Activated CD4-positive, alpha-beta T cell treated with anti-CD3 and anti-CD28 coated beads for 36 hours (primary cell): ENCODE results near the gene MAMLD1. TPM values are rescaled to one million over a fixed set of nuclear protein-coding genes. Genes with fewer than 3 reads are reported as not detected.

Experiments used
- ATAC-seq: fragments of 200-7000 bp; cut with Tn5 transposase; one replicate; pipeline ENCODE4 v1.10.0; 2021; ENCODE audit warnings: mild to moderate bottlenecking, moderate library complexity
- CTCF ChIA-PET: fragments of 350-600 bp; sonication (Branson Sonifier 250); formaldehyde crosslinking; loops from one replicate; lab custom pipeline; 2021; ENCODE audit warnings: antibody characterized with exemption; lab: Charles Lee
- POLR2A ChIA-PET: fragments of 350-600 bp; sonication (Branson Sonifier 250); formaldehyde crosslinking; loops from one replicate; lab custom pipeline; 2021; ENCODE audit warnings: antibody characterized with exemption, inconsistent platforms; lab: Charles Lee
- DNase-seq: peaks from one replicate; pipeline ENCODE4 v3.0.0-alpha.2; 2020
- H3K27ac Mint-ChIP-seq: one replicate; pipeline ENCODE4 v1.8.0; 2021; ENCODE audit warnings: mixed read lengths
- H3K27me3 Mint-ChIP-seq: one replicate; pipeline ENCODE4 v1.8.0; 2021; ENCODE audit warnings: mixed read lengths
- H3K36me3 Mint-ChIP-seq: one replicate; pipeline ENCODE4 v1.8.0; 2021; ENCODE audit warnings: low read depth, mixed read lengths
- H3K4me1 Mint-ChIP-seq: one replicate; pipeline ENCODE4 v1.8.0; 2021; ENCODE audit warnings: mixed read lengths
- H3K4me3 Mint-ChIP-seq: one replicate; pipeline ENCODE4 v1.8.0; 2021; ENCODE audit warnings: mild to moderate bottlenecking, moderate library complexity, mixed read lengths
- H3K9me3 Mint-ChIP-seq: one replicate; pipeline ENCODE4 v1.8.0; 2021; ENCODE audit warnings: low read depth, mixed read lengths
- intact Hi-C, 2 experiments: fragments of 100-400 bp; cut with DNase I in 1 of 2; cut with micrococcal nuclease in 1 of 2; formaldehyde crosslinking; loops; one replicate each; pipeline versions ENCODE4 v1.14.2 to v1.15.1; 2022 to 2024; cut with DNase I, micrococcal nuclease
- total RNA-seq, 2 experiments: library from RNA; stranded (reverse); gene quantifications; one replicate each; pipeline ENCODE4 v1.2.3, GENCODE V29; 2021

The MAMLD1 gene
- total RNA-seq, 2 experiments from 2014 or later, result 1.5 to 1.6 TPM

GRCh38 chrX:150543230-150544155 lies 180.4 kb downstream of the MAMLD1 start:
- no peak overlapping the region for H3K4me3 Mint-ChIP-seq
- ChIA-PET CTCF (interaction anchor here (0.6 to 1.1 kb wide), 3 partner anchors 44 to 140 kb away, joined by 3 read pairs; no protein-coding TSS in a partner anchor), POLR2A (no interaction called here)
- no peaks in the 10 kb centered on the region for H3K27me3 Mint-ChIP-seq
- no peaks in the 10 kb centered on the region for H3K9me3 Mint-ChIP-seq
- H3K27ac Mint-ChIP-seq, result no peak overlapping the region
- no peak for ATAC-seq
- intact Hi-C loops, result no loop called here
- peaks cover 20% of the 10 kb centered on the region for H3K4me1 Mint-ChIP-seq
- no peaks in the 10 kb centered on the region for H3K36me3 Mint-ChIP-seq
- no peak for DNase-seq

GRCh38 chrX:150544222-150544787 lies 181.2 kb downstream of the MAMLD1 start:
- ChIA-PET CTCF (interaction anchor here (0.6 to 1.1 kb wide), 3 partner anchors 43 to 140 kb away, joined by 3 read pairs; no protein-coding TSS in a partner anchor), POLR2A (no interaction called here)
- peaks cover 24% of the 10 kb centered on the region for H3K4me1 Mint-ChIP-seq
- ATAC-seq (no peak), DNase-seq (peak; percentile 36)
- no peaks in the 10 kb centered on the region for H3K27me3 Mint-ChIP-seq
- H3K36me3 Mint-ChIP-seq, result no peaks in the 10 kb centered on the region
- H3K27ac Mint-ChIP-seq, result no peak overlapping the region
- intact Hi-C loops, result no loop called here
- no peaks in the 10 kb centered on the region for H3K9me3 Mint-ChIP-seq
- H3K4me3 Mint-ChIP-seq, result no peak overlapping the region

GRCh38 chrX:150544835-150545770 lies 182.0 kb downstream of the MAMLD1 start:
- DNase-seq (no peak), ATAC-seq (no peak)
- Mint-ChIP-seq H3K9me3 (no peaks in the 10 kb centered on the region), H3K36me3 (no peaks in the 10 kb centered on the region), H3K4me3 (no peak overlapping the region), H3K4me1 (peaks cover 24% of the 10 kb centered on the region), H3K27ac (no peak overlapping the region), H3K27me3 (no peaks in the 10 kb centered on the region)
- ChIA-PET POLR2A (no interaction called here), CTCF (interaction anchor here (1.1 to 1.4 kb wide), 3 partner anchors 43 to 139 kb away, joined by 3 read pairs; no protein-coding TSS in a partner anchor)
- intact Hi-C loops, result no loop called here

- H3K27ac Mint-ChIP-seq, result peak overlapping the region; percentile 87
- CTCF ChIA-PET, result interaction anchor here (0.7 to 1.8 kb wide), 6 partner anchors 18 to 609 kb away, joined by 3 to 7 read pairs (median 4); partner anchors contain the start of gene EOLA2
- peak; percentile 43 for DNase-seq
- peaks cover 24% of the 10 kb centered on the region for H3K4me1 Mint-ChIP-seq
- H3K9me3 Mint-ChIP-seq, result no peaks in the 10 kb centered on the region
- intact Hi-C loops, result loop anchor here in 1 of 2 experiments (2.0 kb wide), 1 partner anchor 22 kb away; the partner anchor contains the start of gene MTM1
- H3K36me3 Mint-ChIP-seq, result no peaks in the 10 kb centered on the region
- no peaks in the 10 kb centered on the region for H3K27me3 Mint-ChIP-seq
- POLR2A ChIA-PET, result interaction anchor here (1.1 kb wide), 1 partner anchor 28 kb away, joined by 3 read pairs; no protein-coding TSS in a partner anchor
- peak; percentile 39 for ATAC-seq
- peak overlapping the region; percentile 30 for H3K4me3 Mint-ChIP-seq
These were observed 183.6 kb downstream of the MAMLD1 start for GRCh38 chrX:150546711-150547153.

- peaks cover 24% of the 10 kb centered on the region for H3K4me1 Mint-ChIP-seq
- ChIA-PET CTCF (interaction anchor here (0.8 to 1.8 kb wide), 4 partner anchors 17 to 610 kb away, joined by 3 to 7 read pairs (median 4); partner anchors contain the start of gene EOLA2), POLR2A (no interaction called here)
- peak overlapping the region; percentile 8 for H3K4me3 Mint-ChIP-seq
- no peaks in the 10 kb centered on the region for H3K9me3 Mint-ChIP-seq
- intact Hi-C loops, result loop anchor here in 1 of 2 experiments (2.0 kb wide), 1 partner anchor 21 kb away; the partner anchor contains the start of gene MTM1
- ATAC-seq (peak; percentile 47), DNase-seq (peak; percentile 37)
- H3K27me3 Mint-ChIP-seq, result no peaks in the 10 kb centered on the region
- H3K36me3 Mint-ChIP-seq, result no peaks in the 10 kb centered on the region
- H3K27ac Mint-ChIP-seq, result peak overlapping the region; percentile 87
These were observed 184.4 kb downstream of the MAMLD1 start for GRCh38 chrX:150547375-150548115.

GRCh38 chrX:150548251-150548650 lies 185.1 kb downstream of the MAMLD1 start:
- Mint-ChIP-seq H3K4me3 (peak overlapping the region; percentile 8), H3K4me1 (peaks cover 24% of the 10 kb centered on the region), H3K27me3 (no peaks in the 10 kb centered on the region), H3K9me3 (no peaks in the 10 kb centered on the region), H3K36me3 (no peaks in the 10 kb centered on the region), H3K27ac (peak overlapping the region; percentile 79)
- no peak for DNase-seq
- ChIA-PET CTCF (interaction anchor here (0.6 to 1.8 kb wide), 3 partner anchors 39 to 646 kb away, joined by 4 to 7 read pairs (median 4); no protein-coding TSS in a partner anchor), POLR2A (no interaction called here)
- intact Hi-C loops, result no loop called here
- no peak for ATAC-seq

GRCh38 chrX:150548684-150549083 lies 185.6 kb downstream of the MAMLD1 start:
- Mint-ChIP-seq H3K27ac (no peak overlapping the region), H3K4me3 (no peak overlapping the region), H3K9me3 (no peaks in the 10 kb centered on the region), H3K4me1 (peaks cover 24% of the 10 kb centered on the region), H3K27me3 (no peaks in the 10 kb centered on the region), H3K36me3 (no peaks in the 10 kb centered on the region)
- POLR2A ChIA-PET, result no interaction called here
- peak; percentile 21 for ATAC-seq
- intact Hi-C loops, result no loop called here
- DNase-seq, result peak; percentile 30
- CTCF ChIA-PET, result interaction anchor here (0.6 to 1.0 kb wide), 3 partner anchors 38 to 1768 kb away, joined by 3 to 4 read pairs (median 4); no protein-coding TSS in a partner anchor

- intact Hi-C loops, result no loop called here
- no peak overlapping the region for H3K4me3 Mint-ChIP-seq
- no peak for ATAC-seq
These were observed 188.8 kb downstream of the MAMLD1 start for GRCh38 chrX:150551963-150552362.

GRCh38 chrX:150558424-150558823 lies 195.3 kb downstream of the MAMLD1 start:
- no peaks in the 10 kb centered on the region for H3K36me3 Mint-ChIP-seq

More at GRCh38 chrX:150551963-150552362, 188.8 kb downstream of the MAMLD1 start:
- ChIA-PET CTCF (no interaction called here), POLR2A (no interaction called here)
- Mint-ChIP-seq H3K4me1 (peaks cover 15% of the 10 kb centered on the region), H3K27me3 (no peaks in the 10 kb centered on the region), H3K9me3 (no peaks in the 10 kb centered on the region), H3K27ac (no peak overlapping the region), H3K36me3 (no peaks in the 10 kb centered on the region)
- DNase-seq, result no peak

More at GRCh38 chrX:150558424-150558823, 195.3 kb downstream of the MAMLD1 start:
- H3K27me3 Mint-ChIP-seq, result no peaks in the 10 kb centered on the region
- no peaks in the 10 kb centered on the region for H3K4me1 Mint-ChIP-seq
- DNase-seq, result no peak
- ChIA-PET POLR2A (no interaction called here), CTCF (interaction anchor here (0.8 to 1.3 kb wide), 2 partner anchors 14 to 137 kb away, joined by 3 read pairs; no protein-coding TSS in a partner anchor)
- no peaks in the 10 kb centered on the region for H3K9me3 Mint-ChIP-seq
- no peak overlapping the region for H3K4me3 Mint-ChIP-seq
- intact Hi-C loops, result no loop called here
- no peak overlapping the region for H3K27ac Mint-ChIP-seq
- no peak for ATAC-seq
